HTERT RPE-1 (cell line): Measurements from ENCODE around the gene LAPTM4A.

ENCODE experiments used
- in situ Hi-C: fragments of 300-500 bp; cut with MboI; formaldehyde crosslinking; loops from 4 replicates; pipeline ENCODE4 v1.14.3; 2020; ENCODE audit warnings: low sequenced_read_pairs

The LAPTM4A gene

GRCh38 chr2:19989342-19989666, 62.1 kb downstream of the LAPTM4A start:
- in situ Hi-C loops, result no loop called here

GRCh38 chr2:19988600-19988999, 62.8 kb downstream of the LAPTM4A start:
- in situ Hi-C loops, result no loop called here

GRCh38 chr2:19987936-19988335, 63.5 kb downstream of the LAPTM4A start:
- in situ Hi-C loops, result no loop called here
